ENCODE data around the gene IL36B. TPM values are rescaled to one million over a fixed set of nuclear protein-coding genes. Genes with fewer than 3 reads are reported as not detected.
A peak's percentile ranks its signal among the peaks of the same experiment; 100 is the strongest.

Gene IL36B
- total and polyA plus RNA-seq, 2 experiments from 2014 or later, result not detected

DNA sequence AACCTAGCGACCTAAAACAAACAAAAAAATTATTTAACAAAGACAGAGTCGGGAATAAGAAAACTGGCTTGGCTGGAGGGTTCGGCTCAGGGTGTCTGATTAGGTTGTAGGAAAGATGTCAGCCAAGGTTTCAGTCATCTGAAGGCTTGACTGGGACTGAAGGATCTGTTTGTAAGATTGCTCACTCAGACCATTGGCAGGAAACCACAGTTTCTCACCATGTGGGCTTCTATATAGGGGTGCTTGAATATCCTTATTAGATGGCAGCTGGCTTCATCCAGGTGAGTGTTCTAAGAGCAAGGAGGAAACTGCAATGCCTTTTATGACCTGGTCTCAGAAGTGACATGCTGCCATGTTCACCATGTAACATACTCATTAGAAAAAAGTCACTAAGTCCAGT, 999 bp upstream of the IL36B start:
- no peaks in the 10 kb centered on the region for H3K4me1 ChIP-seq (ENCODE audit: insufficient read depth)
- no peaks in the 10 kb centered on the region for H4K20me1 ChIP-seq (ENCODE audit: insufficient read depth, poor library complexity, severe bottlenecking)
- WGBS (ENCODE audit: low lambda C conversion rate, missing lambda C conversion rate), result 56% methylated on average over 3 of the region's 3 CpGs
- no peak overlapping the region for H2AFZ ChIP-seq
- no peaks in the 10 kb centered on the region for H3K79me2 ChIP-seq
- H3K9me2 ChIP-seq (replicated peaks; ENCODE audit: insufficient read depth), result no peaks in the 10 kb centered on the region
- H3K27me3 ChIP-seq, result no peaks in the 10 kb centered on the region
- H3K4me2 ChIP-seq, result no peak overlapping the region
- H3K36me3 ChIP-seq (replicated peaks; ENCODE audit: insufficient read depth, low read depth), result no peaks in the 10 kb centered on the region
- H3K9me3 ChIP-seq (ENCODE audit: low read depth), result no peaks in the 10 kb centered on the region
- H3K27ac ChIP-seq, result no peak overlapping the region
- no peak for DNase-seq (ENCODE audit: low spot score)
- TF ChIP-seq, protein P1, sequence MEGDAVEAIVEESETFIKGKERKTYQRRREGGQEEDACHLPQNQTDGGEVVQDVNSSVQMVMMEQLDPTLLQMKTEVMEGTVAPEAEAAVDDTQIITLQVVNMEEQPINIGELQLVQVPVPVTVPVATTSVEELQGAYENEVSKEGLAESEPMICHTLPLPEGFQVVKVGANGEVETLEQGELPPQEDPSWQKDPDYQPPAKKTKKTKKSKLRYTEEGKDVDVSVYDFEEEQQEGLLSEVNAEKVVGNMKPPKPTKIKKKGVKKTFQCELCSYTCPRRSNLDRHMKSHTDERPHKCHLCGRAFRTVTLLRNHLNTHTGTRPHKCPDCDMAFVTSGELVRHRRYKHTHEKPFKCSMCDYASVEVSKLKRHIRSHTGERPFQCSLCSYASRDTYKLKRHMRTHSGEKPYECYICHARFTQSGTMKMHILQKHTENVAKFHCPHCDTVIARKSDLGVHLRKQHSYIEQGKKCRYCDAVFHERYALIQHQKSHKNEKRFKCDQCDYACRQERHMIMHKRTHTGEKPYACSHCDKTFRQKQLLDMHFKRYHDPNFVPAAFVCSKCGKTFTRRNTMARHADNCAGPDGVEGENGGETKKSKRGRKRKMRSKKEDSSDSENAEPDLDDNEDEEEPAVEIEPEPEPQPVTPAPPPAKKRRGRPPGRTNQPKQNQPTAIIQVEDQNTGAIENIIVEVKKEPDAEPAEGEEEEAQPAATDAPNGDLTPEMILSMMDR (IDR thresholded peaks at IDR 0.05; ENCODE audit: poor library complexity), result no peak
- no peak for TF ChIP-seq EZH2 (IDR thresholded peaks at IDR 0.05; ENCODE audit: borderline replicate concordance)
- no peak for TF ChIP-seq EZH2phosphoT487 (IDR thresholded peaks at IDR 0.05; ENCODE audit: low read depth, severe bottlenecking, unreplicated experiment)
- no peak overlapping the region for H3K4me3 ChIP-seq

DNA sequence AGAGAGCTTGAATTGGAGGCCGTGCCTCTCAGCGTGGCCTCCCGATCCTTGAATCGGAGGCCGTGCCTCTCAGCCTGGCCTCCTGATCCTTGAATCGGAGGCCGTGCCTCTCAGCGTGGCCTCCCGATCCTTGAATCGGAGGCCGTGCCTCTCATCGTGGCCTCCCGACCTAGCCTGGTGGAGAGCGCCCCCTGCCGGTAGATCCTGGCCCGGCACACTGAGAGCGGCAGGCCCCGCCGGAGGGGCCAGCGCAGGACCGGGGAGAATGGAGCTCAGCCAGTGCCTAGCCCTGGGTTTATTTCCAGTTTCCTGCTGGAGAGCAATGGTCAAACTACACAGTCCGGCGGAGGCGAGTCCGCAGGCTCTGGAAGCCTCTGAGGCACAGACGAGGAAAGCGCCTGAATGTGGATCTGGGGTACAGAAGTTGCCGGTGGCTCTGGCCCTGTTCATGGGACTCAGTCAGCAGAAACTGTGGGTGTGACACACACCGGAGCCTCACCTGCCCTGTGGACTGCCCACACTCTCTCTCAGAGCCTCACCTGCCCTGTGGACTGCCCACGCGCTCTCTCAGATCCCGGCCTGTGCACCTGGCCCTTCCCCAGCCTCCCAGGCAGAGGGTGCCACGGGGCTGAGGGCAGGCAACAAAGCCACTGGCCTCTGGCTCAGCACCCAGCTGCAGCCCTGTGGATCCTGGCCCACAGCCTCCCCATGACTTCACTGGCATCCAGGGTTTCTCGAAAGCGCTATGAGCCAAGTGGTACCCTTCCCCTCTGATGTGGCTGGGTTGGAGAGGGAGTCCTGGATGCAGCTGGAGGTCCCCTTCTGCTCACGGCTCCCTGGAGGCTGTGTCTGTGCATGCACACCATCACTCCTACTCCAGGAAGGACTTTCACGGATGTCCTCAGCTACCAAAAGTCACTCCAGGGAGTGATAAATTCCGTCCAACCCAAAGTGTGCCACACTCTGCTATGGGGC, 1.5 kb downstream of the IL36B start:
- Histone ChIP-seq H3K4me2 (no peak overlapping the region), H3K36me3 (replicated peaks; ENCODE audit: insufficient read depth, low read depth) (no peaks in the 10 kb centered on the region), H3K9me3 (ENCODE audit: low read depth) (no peaks in the 10 kb centered on the region), H2AFZ (no peak overlapping the region), H4K20me1 (ENCODE audit: insufficient read depth, poor library complexity, severe bottlenecking) (no peaks in the 10 kb centered on the region), H3K9me2 (replicated peaks; ENCODE audit: insufficient read depth) (no peaks in the 10 kb centered on the region), H3K27me3 (no peaks in the 10 kb centered on the region), H3K4me3 (no peak overlapping the region), H3K4me1 (ENCODE audit: insufficient read depth) (no peaks in the 10 kb centered on the region), H3K27ac (no peak overlapping the region), H3K79me2 (no peaks in the 10 kb centered on the region)
- DNase-seq (ENCODE audit: low spot score), result peak; percentile 1
- TF ChIP-seq EZH2 (IDR thresholded peaks at IDR 0.05; ENCODE audit: borderline replicate concordance), result no peak
- TF ChIP-seq, protein P1 (IDR thresholded peaks at IDR 0.05; ENCODE audit: poor library complexity), result no peak
- TF ChIP-seq EZH2phosphoT487 (IDR thresholded peaks at IDR 0.05; ENCODE audit: low read depth, severe bottlenecking, unreplicated experiment), result no peak
- WGBS (ENCODE audit: low lambda C conversion rate, missing lambda C conversion rate), result 93% methylated on average over 38 of the region's 38 CpGs

DNA sequence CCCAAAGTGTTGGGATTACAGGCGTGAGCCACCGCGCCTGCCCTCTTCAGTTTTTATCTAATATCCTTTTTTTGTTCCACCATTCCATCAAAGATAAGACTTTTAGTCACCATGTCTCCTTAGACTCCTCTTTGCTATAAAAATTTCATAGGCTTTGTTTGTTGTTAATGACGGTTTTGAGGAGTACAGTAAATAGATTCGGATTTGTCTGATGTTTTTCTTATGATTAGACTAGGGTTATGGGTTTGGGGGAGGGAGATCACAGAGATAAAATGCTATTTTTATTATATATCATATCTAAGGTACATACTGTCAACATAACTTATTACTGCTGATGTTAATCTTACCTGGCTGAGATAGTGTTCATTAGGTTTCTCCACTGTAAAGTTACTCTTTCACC, 6.2 kb downstream of the IL36B start:
- no peaks in the 10 kb centered on the region for H3K9me2 ChIP-seq (replicated peaks; ENCODE audit: insufficient read depth)
- TF ChIP-seq, protein P1 (IDR thresholded peaks at IDR 0.05; ENCODE audit: poor library complexity), result no peak
- no peak overlapping the region for H3K4me2 ChIP-seq
- no peak overlapping the region for H3K27ac ChIP-seq
- H3K36me3 ChIP-seq (replicated peaks; ENCODE audit: insufficient read depth, low read depth), result no peaks in the 10 kb centered on the region
- no peaks in the 10 kb centered on the region for H3K27me3 ChIP-seq
- no peaks in the 10 kb centered on the region for H3K9me3 ChIP-seq (ENCODE audit: low read depth)
- H3K4me3 ChIP-seq, result no peak overlapping the region
- 84% methylated on average over 5 of the region's 5 CpGs for WGBS (ENCODE audit: low lambda C conversion rate, missing lambda C conversion rate)
- no peaks in the 10 kb centered on the region for H4K20me1 ChIP-seq (ENCODE audit: insufficient read depth, poor library complexity, severe bottlenecking)
- H3K79me2 ChIP-seq, result no peaks in the 10 kb centered on the region
- H3K4me1 ChIP-seq (ENCODE audit: insufficient read depth), result no peaks in the 10 kb centered on the region
- DNase-seq (ENCODE audit: low spot score), result no peak
- no peak overlapping the region for H2AFZ ChIP-seq

Measured in hepatocyte (in vitro differentiated cells).